ENCODE data around the gene TP53I13.
A peak's percentile ranks its signal among the peaks of the same experiment; 100 is the strongest.

GRCh38 chr17:29618272-29619065 is 50.0 kb downstream of the TP53I13 start:
- TF ChIP-seq CTCF (IDR thresholded peaks at IDR 0.05), result peak in 2 of 5 experiments; percentile 1 to 4
- no peak for TF ChIP-seq POLR2A (IDR thresholded peaks at IDR 0.05)

Measured in tibial nerve (tissue), 3 donors.